ENCODE measurements around the gene FMNL2.

DNA sequence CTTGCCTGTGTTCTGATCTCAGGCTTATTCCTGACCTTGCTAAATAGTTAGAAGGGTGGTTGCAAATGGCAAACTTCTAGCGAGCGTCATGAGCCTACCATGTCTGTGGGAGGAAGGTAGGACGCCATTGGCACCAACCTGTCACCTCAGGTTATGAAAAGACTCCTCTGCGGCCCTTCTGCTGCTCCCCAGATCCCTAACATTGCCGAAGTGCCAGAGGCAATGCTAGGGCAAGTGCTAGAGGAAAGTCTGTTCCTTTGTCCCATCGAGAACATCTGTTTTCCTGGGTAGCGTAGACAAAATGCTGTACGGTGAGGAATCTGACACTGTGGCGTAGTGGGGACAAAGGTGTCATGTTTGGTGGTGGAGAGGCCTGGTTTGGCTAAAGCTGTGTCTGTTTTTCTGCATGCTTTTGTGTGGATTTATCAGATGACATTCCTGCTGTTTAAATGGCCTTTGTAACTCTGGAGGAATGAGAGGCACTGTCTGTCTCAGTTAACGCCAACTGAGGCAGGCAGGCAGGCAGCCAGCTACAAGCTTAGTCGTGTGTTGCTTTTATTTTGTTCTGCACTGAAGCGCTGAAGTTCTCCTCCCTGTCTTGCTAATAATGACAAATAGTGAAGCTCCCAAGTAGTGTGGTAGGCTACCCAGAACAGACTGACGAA is 288.2 kb downstream of the FMNL2 start:
- TF ChIP-seq POLR2A (IDR thresholded peaks at IDR 0.05; ENCODE audit: low read depth, low read length), result no peak
- TF ChIP-seq POLR2AphosphoS5 (IDR thresholded peaks at IDR 0.05; ENCODE audit: low read depth, low read length), result no peak
